ENCODE results near the gene WBP4. TPM values are rescaled to one million over a fixed set of nuclear protein-coding genes. Genes with fewer than 3 reads are reported as not detected.

The WBP4 gene
- total RNA-seq, 1 experiment from 2014 or later: 10.0 TPM

DNA sequence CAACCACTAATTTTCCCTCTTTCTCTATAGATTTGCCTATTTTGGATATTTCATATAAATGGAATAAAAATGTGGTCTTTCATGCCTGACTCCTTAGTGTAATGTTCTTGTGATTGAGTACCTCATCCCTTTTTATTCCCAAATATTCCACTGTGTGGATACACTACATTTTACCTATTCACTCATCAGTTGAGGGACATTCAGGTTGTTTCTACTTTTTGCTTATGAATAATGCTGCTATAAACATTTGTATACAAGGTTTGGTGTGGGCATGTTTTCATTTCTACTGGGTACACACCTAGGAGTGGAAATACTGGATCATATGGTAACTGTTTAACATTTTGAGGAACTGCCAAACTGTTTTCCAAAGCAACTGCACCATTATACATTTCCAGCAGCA lies 5.1 kb upstream of the WBP4 start:
- H3K27me3 ChIP-seq (ENCODE audit: control insufficient read depth, insufficient read depth, low read length): no peaks in the 10 kb centered on the region
- ChIA-PET POLR2A (no interaction called here), CTCF (interaction anchor here (0.6 kb wide), 1 partner anchor 207 kb away, joined by 5 read pairs; the partner anchor contains the start of gene MTRF1)
- no peaks in the 10 kb centered on the region for H3K9me3 ChIP-seq (ENCODE audit: control insufficient read depth, insufficient read depth, low read depth, low read length)
- intact Hi-C loops (cut with micrococcal nuclease; ENCODE audit: unreplicated experiment) (no loop called here), in situ Hi-C loops (cut with HindIII; ENCODE audit: low pct_unique_long_range_greater_than_20kb, low sequenced_read_pairs) (no loop called here)
- no TSS peak for BruUV-seq (replicated peaks)
- TF ChIP-seq, protein P1, sequence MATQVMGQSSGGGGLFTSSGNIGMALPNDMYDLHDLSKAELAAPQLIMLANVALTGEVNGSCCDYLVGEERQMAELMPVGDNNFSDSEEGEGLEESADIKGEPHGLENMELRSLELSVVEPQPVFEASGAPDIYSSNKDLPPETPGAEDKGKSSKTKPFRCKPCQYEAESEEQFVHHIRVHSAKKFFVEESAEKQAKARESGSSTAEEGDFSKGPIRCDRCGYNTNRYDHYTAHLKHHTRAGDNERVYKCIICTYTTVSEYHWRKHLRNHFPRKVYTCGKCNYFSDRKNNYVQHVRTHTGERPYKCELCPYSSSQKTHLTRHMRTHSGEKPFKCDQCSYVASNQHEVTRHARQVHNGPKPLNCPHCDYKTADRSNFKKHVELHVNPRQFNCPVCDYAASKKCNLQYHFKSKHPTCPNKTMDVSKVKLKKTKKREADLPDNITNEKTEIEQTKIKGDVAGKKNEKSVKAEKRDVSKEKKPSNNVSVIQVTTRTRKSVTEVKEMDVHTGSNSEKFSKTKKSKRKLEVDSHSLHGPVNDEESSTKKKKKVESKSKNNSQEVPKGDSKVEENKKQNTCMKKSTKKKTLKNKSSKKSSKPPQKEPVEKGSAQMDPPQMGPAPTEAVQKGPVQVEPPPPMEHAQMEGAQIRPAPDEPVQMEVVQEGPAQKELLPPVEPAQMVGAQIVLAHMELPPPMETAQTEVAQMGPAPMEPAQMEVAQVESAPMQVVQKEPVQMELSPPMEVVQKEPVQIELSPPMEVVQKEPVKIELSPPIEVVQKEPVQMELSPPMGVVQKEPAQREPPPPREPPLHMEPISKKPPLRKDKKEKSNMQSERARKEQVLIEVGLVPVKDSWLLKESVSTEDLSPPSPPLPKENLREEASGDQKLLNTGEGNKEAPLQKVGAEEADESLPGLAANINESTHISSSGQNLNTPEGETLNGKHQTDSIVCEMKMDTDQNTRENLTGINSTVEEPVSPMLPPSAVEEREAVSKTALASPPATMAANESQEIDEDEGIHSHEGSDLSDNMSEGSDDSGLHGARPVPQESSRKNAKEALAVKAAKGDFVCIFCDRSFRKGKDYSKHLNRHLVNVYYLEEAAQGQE (IDR thresholded peaks at IDR 0.05; ENCODE audit: insufficient read depth in 1 of 2, low read depth in 2 of 2, low read length in 1 of 2): no peak
- TF ChIP-seq, protein P2, sequence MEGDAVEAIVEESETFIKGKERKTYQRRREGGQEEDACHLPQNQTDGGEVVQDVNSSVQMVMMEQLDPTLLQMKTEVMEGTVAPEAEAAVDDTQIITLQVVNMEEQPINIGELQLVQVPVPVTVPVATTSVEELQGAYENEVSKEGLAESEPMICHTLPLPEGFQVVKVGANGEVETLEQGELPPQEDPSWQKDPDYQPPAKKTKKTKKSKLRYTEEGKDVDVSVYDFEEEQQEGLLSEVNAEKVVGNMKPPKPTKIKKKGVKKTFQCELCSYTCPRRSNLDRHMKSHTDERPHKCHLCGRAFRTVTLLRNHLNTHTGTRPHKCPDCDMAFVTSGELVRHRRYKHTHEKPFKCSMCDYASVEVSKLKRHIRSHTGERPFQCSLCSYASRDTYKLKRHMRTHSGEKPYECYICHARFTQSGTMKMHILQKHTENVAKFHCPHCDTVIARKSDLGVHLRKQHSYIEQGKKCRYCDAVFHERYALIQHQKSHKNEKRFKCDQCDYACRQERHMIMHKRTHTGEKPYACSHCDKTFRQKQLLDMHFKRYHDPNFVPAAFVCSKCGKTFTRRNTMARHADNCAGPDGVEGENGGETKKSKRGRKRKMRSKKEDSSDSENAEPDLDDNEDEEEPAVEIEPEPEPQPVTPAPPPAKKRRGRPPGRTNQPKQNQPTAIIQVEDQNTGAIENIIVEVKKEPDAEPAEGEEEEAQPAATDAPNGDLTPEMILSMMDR (IDR thresholded peaks at IDR 0.05): no peak
- no peak for ATAC-seq
- H3K27ac ChIP-seq (ENCODE audit: low read length): no peak overlapping the region
- H3K4me1 ChIP-seq (ENCODE audit: control insufficient read depth, insufficient read depth, low read length): peaks cover 52% of the 10 kb centered on the region
- H3K36me3 ChIP-seq (ENCODE audit: control insufficient read depth, insufficient read depth, low read length): no peaks in the 10 kb centered on the region; the same call in 1 of the 2 replicates
- no peak overlapping the region for H3K4me3 ChIP-seq (ENCODE audit: low read depth in 2 of 2, low read length in 2 of 2)
- no peak for DNase-seq (ENCODE audit: low read depth, low spot score)

DNA sequence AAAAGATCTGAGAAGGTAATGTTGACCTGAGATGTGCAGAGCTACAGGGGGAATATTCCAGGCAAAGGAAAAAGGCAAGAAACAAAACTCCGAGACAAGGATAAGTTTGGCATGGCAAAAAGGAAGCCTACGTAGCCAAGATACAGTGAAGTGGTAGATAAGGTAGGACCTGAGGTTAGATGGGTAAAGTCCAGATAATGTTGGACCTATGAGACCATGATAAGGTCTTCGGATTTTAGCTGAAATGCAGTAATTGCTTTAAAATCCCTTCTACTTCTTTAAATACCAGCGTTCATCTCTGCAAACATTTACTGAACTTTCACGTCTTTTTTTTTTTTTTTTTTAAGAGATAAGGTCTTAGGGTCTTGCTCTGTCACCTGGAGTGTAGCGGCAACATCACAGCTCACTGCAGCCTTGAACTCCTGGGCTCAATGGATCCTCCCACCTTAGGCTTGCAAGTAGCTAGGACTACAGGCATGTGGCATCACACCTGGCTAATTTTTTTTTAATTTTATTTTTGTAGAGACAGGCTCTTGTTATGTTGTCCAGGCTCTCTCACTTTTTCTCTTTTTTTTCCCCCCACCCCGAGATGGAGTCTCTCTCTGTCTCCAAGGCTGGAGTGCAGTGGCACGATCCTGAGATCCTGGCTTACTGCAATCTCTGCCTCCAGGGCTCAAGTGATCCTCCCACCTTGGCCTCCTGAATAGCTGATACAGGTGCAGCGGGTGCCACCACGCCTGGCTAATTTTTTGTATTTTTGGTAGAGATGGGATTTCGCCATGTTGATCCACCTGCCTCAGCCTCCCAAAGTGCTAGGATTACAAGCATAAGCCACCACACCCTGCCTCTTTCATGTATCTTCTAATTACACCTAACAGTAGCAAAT lies 4.2 kb upstream of the WBP4 start:
- Histone ChIP-seq H3K27me3 (ENCODE audit: control insufficient read depth, insufficient read depth, low read length) (no peaks in the 10 kb centered on the region), H3K4me1 (ENCODE audit: control insufficient read depth, insufficient read depth, low read length) (peaks cover 52% of the 10 kb centered on the region), H3K4me3 (ENCODE audit: low read depth in 2 of 2, low read length in 2 of 2) (no peak overlapping the region), H3K36me3 (ENCODE audit: control insufficient read depth, insufficient read depth, low read length) (peaks cover 1% of the 10 kb centered on the region; the same call in 1 of the 2 replicates), H3K27ac (ENCODE audit: low read length) (no peak overlapping the region), H3K9me3 (ENCODE audit: control insufficient read depth, insufficient read depth, low read depth, low read length) (no peaks in the 10 kb centered on the region)
- ChIA-PET POLR2A (no interaction called here), CTCF (no interaction called here)
- ATAC-seq: no peak
- no TSS peak for BruUV-seq (replicated peaks)
- TF ChIP-seq, protein P2 (IDR thresholded peaks at IDR 0.05): no peak
- TF ChIP-seq SIN3A (IDR thresholded peaks at IDR 0.05; ENCODE audit: borderline replicate concordance, insufficient read depth, low read depth, low read length) (no peak), POLR2AphosphoS5 (IDR thresholded peaks at IDR 0.05; ENCODE audit: low read depth, low read length) (no peak), TCF7L2 (IDR thresholded peaks at IDR 0.05; ENCODE audit: low read depth, low read length) (no peak)
- TF ChIP-seq, protein P1 (IDR thresholded peaks at IDR 0.05; ENCODE audit: insufficient read depth in 1 of 2, low read depth in 2 of 2, low read length in 1 of 2): no peak
- in situ Hi-C loops (cut with HindIII; ENCODE audit: low pct_unique_long_range_greater_than_20kb, low sequenced_read_pairs): no loop called here
- DNase-seq (ENCODE audit: low read depth, low spot score): no peak
- intact Hi-C loops (cut with micrococcal nuclease; ENCODE audit: unreplicated experiment): no loop called here

Measured in Panc1 (cell line).